K562 (cell line): ENCODE results near the gene SHISA4.

Experiments
- CEBPB ChIP-seq: fragments of 450-650 bp; IDR thresholded peaks from 2 replicates; pipeline ENCODE4 v1.6.1; 2016; ENCODE audit warnings: missing genetic modification characterization, missing compliant biosample characterization
- DACH1 ChIP-seq: fragments of 450-650 bp; IDR thresholded peaks from 2 replicates; pipeline ENCODE4 v1.6.1; 2018; ENCODE audit not compliant: partially characterized antibody
- KLF1 ChIP-seq: fragments of 450-650 bp; IDR thresholded peaks from 2 replicates; pipeline ENCODE4 v1.6.1; 2016; ENCODE audit warnings: missing genetic modification characterization, missing compliant biosample characterization
- MECOM ChIP-seq: fragments of 250-450 bp; sonication (Bioruptor Pico); IDR thresholded peaks from 2 replicates; pipeline ENCODE4 v1.8.0; 2022; ENCODE audit warnings: inconsistent platforms
- RAD21 ChIP-seq, 2 experiments: fragments of 250-450 bp in 1 of 2; fragments of 450-650 bp in 1 of 2; sonication (Bioruptor Pico) in 1 of 2; formaldehyde crosslinking in 1 of 2; IDR thresholded peaks in 1 of 2; conservative IDR thresholded peaks in 1 of 2; 2 replicates each; pipeline versions ENCODE4 v1.4.0 to v1.8.0; 2020 to 2022; ENCODE audit warnings: mild to moderate bottlenecking in 2 of 2, moderate library complexity in 1 of 2
- TF ChIP-seq, protein P1 (sequence below), 2 experiments: fragments of 450-650 bp in 1 of 2; IDR thresholded peaks; 2 replicates each; pipeline ENCODE4 v1.6.1; 2011 to 2017; ENCODE audit warnings: low read depth in 2 of 2, antibody characterized with exemption in 1 of 2, borderline replicate concordance in 1 of 2, low read length in 1 of 2, mild to moderate bottlenecking in 1 of 2, mixed read lengths in 1 of 2; ENCODE audit not compliant: control insufficient read depth in 1 of 2
- TF ChIP-seq, protein P2 (sequence below), 3 experiments: IDR thresholded peaks in 2 of 3; conservative IDR thresholded peaks in 1 of 3; 2 replicates each; pipeline ENCODE4 v1.5.1; 2011 to 2012; ENCODE audit warnings: low read length in 3 of 3, mild to moderate bottlenecking in 3 of 3, control low read depth in 2 of 3, improper control_type of control experiment in 1 of 3, inconsistent platforms in 1 of 3, low read depth in 1 of 3, mixed read lengths in 1 of 3, moderate library complexity in 1 of 3; ENCODE audit not compliant: insufficient read depth in 2 of 3

DNA sequence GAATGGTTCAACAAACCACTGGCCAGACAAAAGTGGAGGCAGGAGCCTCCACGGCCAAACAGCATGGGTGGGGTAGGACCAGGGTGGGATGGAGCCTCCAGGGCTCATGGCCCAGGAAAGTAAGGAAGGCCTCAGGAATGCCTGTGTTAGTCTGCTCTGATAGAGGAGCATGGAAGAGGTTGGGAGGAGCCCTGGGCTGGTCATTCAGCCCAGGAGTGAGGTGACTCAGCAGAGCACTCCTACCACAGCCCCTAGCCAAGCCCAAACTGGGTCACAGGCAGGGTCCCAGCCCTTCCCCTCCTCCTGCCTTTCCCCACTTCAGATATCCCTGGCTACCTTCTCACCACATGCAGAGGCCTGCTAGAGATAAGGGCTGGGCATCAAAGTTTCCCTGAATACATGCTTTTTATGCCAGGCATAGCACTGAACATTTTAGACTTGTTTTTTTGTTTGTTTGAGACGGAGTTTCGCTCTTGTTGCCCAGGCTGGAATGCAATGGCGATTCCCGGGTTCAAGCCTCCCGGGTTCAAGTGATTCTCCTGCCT, 3.1 kb upstream of the SHISA4 start:
- TF ChIP-seq DACH1 = no peak
- no peak for TF ChIP-seq MECOM (CRISPR knock-in tag)
- TF ChIP-seq RAD21 (CRISPR knock-in tag; conservative IDR thresholded peaks at IDR 0.05 in 1 of 2, IDR thresholded peaks at IDR 0.05 in 1 of 2) = no peak
- no peak for TF ChIP-seq KLF1
- TF ChIP-seq, protein P1, sequence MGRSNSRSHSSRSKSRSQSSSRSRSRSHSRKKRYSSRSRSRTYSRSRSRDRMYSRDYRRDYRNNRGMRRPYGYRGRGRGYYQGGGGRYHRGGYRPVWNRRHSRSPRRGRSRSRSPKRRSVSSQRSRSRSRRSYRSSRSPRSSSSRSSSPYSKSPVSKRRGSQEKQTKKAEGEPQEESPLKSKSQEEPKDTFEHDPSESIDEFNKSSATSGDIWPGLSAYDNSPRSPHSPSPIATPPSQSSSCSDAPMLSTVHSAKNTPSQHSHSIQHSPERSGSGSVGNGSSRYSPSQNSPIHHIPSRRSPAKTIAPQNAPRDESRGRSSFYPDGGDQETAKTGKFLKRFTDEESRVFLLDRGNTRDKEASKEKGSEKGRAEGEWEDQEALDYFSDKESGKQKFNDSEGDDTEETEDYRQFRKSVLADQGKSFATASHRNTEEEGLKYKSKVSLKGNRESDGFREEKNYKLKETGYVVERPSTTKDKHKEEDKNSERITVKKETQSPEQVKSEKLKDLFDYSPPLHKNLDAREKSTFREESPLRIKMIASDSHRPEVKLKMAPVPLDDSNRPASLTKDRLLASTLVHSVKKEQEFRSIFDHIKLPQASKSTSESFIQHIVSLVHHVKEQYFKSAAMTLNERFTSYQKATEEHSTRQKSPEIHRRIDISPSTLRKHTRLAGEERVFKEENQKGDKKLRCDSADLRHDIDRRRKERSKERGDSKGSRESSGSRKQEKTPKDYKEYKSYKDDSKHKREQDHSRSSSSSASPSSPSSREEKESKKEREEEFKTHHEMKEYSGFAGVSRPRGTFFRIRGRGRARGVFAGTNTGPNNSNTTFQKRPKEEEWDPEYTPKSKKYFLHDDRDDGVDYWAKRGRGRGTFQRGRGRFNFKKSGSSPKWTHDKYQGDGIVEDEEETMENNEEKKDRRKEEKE (IDR thresholded peaks at IDR 0.05; ENCODE audit: borderline replicate concordance in 1 of 2, control insufficient read depth in 1 of 2, low read depth in 2 of 2, low read length in 1 of 2) = no peak
- TF ChIP-seq CEBPB (tag) = no peak
- TF ChIP-seq, protein P2, sequence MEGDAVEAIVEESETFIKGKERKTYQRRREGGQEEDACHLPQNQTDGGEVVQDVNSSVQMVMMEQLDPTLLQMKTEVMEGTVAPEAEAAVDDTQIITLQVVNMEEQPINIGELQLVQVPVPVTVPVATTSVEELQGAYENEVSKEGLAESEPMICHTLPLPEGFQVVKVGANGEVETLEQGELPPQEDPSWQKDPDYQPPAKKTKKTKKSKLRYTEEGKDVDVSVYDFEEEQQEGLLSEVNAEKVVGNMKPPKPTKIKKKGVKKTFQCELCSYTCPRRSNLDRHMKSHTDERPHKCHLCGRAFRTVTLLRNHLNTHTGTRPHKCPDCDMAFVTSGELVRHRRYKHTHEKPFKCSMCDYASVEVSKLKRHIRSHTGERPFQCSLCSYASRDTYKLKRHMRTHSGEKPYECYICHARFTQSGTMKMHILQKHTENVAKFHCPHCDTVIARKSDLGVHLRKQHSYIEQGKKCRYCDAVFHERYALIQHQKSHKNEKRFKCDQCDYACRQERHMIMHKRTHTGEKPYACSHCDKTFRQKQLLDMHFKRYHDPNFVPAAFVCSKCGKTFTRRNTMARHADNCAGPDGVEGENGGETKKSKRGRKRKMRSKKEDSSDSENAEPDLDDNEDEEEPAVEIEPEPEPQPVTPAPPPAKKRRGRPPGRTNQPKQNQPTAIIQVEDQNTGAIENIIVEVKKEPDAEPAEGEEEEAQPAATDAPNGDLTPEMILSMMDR (IDR thresholded peaks at IDR 0.05 in 2 of 3, conservative IDR thresholded peaks at IDR 0.05 in 1 of 3; ENCODE audit: insufficient read depth in 2 of 3, low read depth in 1 of 3, low read length in 3 of 3) = no peak
